Pons (tissue), 1 donor: ENCODE data around the gene ADARB2.
"Not testable (repeated sequence)": the region's sequence is repeated elsewhere in the genome, so short reads cannot be mapped to it uniquely, and the experiment has no call there.

Experiments
- DNase-seq: peaks from one replicate; pipeline ENCODE4 v3.0.0-alpha.2; 2016; ENCODE audit warnings: low spot score

Gene ADARB2

GRCh38 chr10:1427521-1428186, 309.7 kb downstream of the ADARB2 start:
- DNase-seq = not testable (repeated sequence)

- no peak for DNase-seq
Measured at GRCh38 chr10:1426786-1427185, 310.5 kb downstream of the ADARB2 start.

GRCh38 chr10:1425879-1426278, 311.4 kb downstream of the ADARB2 start:
- DNase-seq = no peak

- no peak for DNase-seq
Measured at GRCh38 chr10:1424648-1425047, 312.7 kb downstream of the ADARB2 start.

- DNase-seq = no peak
Measured at GRCh38 chr10:1423676-1424253, 313.6 kb downstream of the ADARB2 start.

GRCh38 chr10:1422275-1422674, 315.1 kb downstream of the ADARB2 start:
- DNase-seq = no peak

- peak; percentile 70 for DNase-seq
Measured at GRCh38 chr10:1420661-1421362, 316.5 kb downstream of the ADARB2 start.

GRCh38 chr10:1419796-1420610, 317.3 kb downstream of the ADARB2 start:
- no peak for DNase-seq

- no peak for DNase-seq
Measured at GRCh38 chr10:1418031-1418550, 319.2 kb downstream of the ADARB2 start.

GRCh38 chr10:1417574-1417973, 319.8 kb downstream of the ADARB2 start:
- no peak for DNase-seq

- DNase-seq = no peak
Measured at GRCh38 chr10:1416456-1417037, 320.8 kb downstream of the ADARB2 start.

GRCh38 chr10:1414893-1415292, 322.4 kb downstream of the ADARB2 start:
- no peak for DNase-seq

- DNase-seq = not testable (repeated sequence)
Measured at GRCh38 chr10:1414346-1414745, 323.0 kb downstream of the ADARB2 start.

GRCh38 chr10:1413823-1414222, 323.5 kb downstream of the ADARB2 start:
- DNase-seq = no peak

GRCh38 chr10:1413256-1413655, 324.1 kb downstream of the ADARB2 start:
- DNase-seq = no peak

- no peak for DNase-seq
Measured at GRCh38 chr10:1412531-1413189, 324.7 kb downstream of the ADARB2 start.

GRCh38 chr10:1411956-1412355, 325.4 kb downstream of the ADARB2 start:
- no peak for DNase-seq

- DNase-seq = no peak
Measured at GRCh38 chr10:1411451-1411850, 325.9 kb downstream of the ADARB2 start.

- DNase-seq = no peak
Measured at GRCh38 chr10:1410469-1411395, 326.6 kb downstream of the ADARB2 start.

- no peak for DNase-seq
Measured at GRCh38 chr10:1410032-1410431, 327.3 kb downstream of the ADARB2 start.
